GM19239 (cell line): ENCODE results near the gene LDLRAD2.
"Not testable (repeated sequence)": the region's sequence is repeated elsewhere in the genome, so short reads cannot be mapped to it uniquely, and the experiment has no call there.

Source experiments
- DNase-seq: peaks from one replicate; pipeline ENCODE4 v3.0.0; 2011; ENCODE audit warnings: low spot score; ENCODE audit not compliant: insufficient read length
- FAIRE-seq: peaks from 2 replicates; lab custom pipeline; 2011; peaks lifted over from hg19 to GRCh38; lab: Jason Lieb, UNC

Gene LDLRAD2

DNA sequence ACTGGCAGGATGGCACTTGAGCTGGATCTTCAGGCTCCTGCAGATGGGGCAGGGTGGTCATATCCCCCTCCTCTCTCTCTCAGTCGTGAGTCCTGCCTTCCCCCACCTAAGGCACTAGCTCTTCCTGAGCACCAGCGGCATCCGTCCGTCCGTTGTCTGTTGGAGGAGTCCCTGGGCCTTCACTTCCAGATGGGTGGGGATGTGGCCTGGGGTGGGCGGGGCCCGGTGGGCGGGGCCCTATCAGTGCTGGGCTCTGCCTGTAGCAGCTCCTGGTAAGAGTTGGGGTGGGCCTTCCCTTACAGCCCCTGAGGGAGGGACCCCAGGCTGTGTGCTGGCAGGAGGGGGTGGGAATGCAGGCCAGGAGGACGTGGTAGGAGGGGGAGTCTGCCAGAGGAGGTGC, 10.3 kb downstream of the LDLRAD2 start:
- DNase-seq (no peak), FAIRE-seq (no peak)

DNA sequence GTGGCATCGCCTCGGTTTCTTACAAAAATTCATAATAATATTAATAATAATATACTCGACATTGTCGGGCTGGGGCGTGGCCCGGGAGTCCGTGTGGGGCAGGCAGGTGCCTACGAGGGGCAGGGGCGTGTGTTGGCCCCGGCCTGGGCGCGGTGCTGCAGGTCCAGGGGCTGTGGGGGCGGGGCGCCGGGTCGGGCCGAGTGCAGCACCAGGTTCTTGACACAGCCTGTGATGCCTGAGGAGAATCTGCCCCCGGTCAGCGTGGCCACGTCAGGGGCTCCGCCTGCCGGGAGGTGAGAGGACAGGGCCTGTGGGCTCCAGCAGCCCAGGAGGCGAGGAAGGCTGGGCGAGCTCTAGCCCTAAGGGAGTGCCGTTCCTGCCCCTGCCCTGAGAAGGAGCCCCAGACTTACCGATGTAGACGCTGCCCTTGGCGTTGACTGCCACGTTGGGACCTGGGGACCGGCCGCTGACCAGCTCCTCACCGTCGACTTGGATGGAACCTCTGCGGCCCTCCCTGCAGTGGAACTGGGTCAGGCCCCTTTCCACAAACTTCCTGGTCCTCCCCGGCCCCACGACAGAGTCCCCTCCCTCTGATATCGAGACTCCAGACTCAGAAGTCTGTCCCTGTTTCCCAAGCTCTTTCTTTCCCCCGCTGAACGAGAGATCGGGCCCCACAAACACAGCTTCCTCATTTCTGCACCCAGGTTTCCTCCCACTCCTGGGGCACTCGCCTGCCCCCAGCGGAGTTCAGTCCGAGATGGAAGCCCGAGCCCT, 11.3 kb downstream of the LDLRAD2 start:
- FAIRE-seq (no peak), DNase-seq (no peak)

DNA sequence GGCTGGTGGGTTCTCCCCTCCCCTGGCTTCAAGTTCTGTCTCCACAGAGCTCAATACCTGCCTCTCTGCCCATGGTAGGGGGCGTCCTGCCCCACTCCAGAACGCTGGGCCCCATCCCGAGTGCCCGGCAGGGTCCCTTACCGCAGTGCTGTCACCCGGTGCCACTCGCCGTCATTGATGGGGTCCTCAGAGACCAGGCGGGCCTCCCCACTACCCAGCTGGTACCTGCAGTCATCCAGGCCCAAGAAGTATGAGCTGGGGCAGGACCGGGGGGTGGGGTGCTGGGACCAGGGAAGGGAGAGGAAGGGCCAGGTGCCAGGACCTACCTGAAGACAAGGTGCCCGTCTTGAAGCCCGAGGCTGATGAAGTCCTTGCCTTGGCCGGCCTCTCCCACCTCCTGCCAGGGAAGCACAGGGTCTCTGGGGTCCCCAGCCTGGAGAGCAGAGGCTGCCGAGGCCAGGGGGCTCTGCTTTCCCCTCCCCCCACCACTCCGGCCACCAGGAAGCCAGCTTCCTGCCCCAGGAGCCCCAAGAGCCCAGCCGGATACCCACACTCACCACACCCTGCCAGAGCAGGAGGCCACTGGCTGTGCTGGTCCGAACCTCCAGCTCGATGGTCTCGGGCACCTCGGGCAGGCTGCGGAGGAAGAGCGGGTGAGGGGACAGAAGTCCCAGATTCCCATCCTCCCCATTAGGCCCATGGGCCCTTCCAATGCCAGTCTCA, 12.1 kb downstream of the LDLRAD2 start:
- DNase-seq (no peak), FAIRE-seq (no peak)

DNA sequence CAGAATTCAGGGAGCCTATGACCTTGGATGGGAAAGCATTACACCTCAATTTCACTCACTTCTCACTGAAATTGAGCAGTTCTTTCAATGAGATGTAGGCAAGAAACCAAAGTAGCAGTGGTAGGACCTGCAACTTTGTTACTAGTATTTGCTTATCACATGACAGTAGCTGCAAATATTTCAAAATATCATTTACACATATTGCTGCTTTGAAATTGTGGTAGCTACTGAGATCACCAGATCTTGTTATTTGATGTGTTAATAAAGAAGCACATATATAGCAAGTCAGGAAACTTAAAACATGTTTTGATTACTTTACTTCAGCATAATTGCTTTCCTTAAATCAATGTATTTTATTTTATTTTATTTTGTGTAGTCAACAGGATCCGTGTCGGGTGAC, 12.9 kb downstream of the LDLRAD2 start:
- no peak for DNase-seq
- FAIRE-seq = no peak

DNA sequence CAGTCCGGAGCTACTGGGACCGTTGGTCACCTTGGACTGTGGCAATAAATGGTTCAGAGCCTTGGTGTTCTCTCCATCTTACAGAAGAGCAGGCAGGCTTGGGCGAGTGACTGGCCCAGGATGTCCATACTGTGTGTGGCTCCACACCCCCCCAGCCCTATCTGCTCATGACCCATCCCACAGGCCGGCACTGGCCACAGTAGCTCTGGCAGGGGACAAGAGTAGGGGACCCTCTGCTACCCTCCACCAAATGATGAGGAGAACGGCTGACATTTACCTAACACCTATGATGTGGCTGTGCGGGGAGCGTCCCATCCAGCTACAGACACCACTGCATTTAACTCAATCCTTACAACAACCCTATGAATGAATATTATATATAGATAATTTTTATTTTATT, 13.3 kb downstream of the LDLRAD2 start:
- no peak for FAIRE-seq

GRCh38 chr1:21826694-21827093, 14.6 kb downstream of the LDLRAD2 start:
- FAIRE-seq, DNase-seq: not testable (repeated sequence)

More for the DNA sequence above, 13.3 kb downstream of the LDLRAD2 start:
- no peak for DNase-seq

DNA sequence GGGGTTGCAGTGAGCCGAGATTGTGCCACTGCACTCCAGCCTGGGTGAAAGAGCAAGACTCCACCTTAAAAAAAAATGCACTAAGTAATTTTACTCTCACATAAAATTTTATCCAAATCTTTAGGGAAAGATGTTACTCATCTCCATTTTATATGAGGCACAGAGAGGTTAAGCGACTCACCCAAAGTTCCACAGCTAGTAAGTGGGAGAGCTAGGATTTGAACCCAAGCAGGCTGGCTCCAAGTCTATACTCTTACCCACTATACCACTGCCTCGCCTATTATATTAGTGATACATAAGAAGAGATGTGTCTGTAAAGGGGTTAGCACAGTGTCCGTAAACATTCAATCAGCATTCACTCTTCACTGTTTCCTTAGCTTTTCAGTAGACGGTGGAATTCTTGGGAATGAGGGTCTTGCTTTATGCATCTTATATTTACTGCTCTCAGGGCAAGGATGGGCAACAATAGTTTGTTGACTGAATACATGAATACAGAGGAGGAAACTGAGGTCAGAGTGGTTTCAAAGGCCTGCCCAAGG, 15.1 kb downstream of the LDLRAD2 start:
- DNase-seq (no peak), FAIRE-seq (no peak)

GRCh38 chr1:21828075-21828474, 16.0 kb downstream of the LDLRAD2 start:
- no peak for FAIRE-seq
- DNase-seq = no peak

- FAIRE-seq = no peak
- no peak for DNase-seq
Observed at GRCh38 chr1:21828506-21829210, 16.6 kb downstream of the LDLRAD2 start.

DNA sequence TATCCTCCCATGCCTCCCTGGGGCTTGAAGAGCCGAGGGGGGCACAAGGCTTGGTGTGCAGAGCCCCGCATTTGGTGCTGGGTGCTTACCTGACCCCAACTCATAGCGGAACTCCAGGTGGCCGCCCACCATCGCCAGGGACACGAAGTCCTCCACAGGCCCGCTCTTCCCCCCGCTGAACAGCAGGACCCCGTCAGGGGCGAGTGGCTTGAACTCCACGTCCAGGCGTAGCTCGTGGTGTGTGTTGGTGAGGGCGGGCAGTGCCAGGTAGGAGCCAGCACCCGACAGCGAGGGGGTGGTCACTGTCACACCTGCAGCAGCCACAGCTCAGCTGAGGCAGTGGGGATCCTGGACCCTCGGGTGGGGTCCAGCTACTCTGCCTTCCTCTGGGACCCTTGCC, 17.2 kb downstream of the LDLRAD2 start:
- no peak for FAIRE-seq
- no peak for DNase-seq

- DNase-seq (no peak), FAIRE-seq (no peak)
Observed at GRCh38 chr1:21830792-21831453, 18.9 kb downstream of the LDLRAD2 start.

DNA sequence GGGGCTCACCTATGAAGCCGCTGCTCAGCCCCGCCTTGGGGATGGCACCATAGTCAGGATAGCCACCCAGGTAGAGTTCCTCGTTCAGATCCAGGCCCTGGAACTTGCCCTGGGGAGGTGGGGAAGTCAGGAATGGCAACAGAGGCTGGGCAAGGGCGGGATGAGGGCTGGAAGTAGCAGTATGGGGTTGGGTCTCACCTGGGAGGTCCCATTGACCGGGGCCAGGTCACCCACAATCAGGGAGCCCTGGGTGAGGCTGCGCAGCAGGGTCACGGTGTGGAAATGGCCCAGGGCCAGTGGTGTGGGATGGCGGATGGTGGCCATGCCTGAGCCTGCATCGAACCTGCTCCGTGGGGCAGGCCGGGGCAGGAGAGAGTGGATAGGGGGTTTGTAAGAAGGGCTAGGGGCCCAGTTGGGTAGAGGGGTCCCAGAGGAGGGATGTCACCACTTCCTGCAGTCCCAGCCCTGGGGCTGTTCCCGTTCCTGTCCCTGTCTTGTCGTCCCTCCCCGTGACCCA, 19.4 kb downstream of the LDLRAD2 start:
- no peak for FAIRE-seq

DNA sequence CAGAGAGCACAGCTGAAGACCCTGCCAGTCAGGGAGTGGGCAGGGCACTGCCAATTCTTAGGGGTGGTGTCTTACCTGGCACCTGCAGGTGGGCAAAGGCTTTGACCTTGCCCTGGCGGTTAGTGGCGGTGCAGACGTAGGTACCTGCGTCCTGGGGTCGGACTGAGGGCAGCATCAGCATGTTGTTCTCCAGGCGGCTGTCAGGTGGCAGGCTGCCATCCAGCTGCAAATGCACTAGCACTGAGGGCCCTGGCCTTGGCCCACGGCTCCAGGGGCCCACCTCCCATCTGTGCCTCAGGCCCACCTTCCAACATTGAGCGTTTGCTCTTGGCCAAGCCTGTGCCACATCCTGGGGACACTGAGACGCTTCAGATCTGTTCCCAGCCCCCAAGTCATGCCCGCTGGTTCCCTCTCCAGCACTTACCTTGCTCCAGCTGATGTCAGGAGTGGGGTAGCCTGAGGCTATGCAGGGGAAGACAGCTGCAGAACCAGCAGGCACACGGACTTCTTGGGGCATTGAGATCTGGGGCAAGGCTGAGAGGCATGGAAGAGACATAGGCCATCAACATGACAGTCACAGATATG, 21.4 kb downstream of the LDLRAD2 start:
- FAIRE-seq (no peak), DNase-seq (no peak)

More for the DNA sequence above, 19.4 kb downstream of the LDLRAD2 start:
- DNase-seq = no peak

DNA sequence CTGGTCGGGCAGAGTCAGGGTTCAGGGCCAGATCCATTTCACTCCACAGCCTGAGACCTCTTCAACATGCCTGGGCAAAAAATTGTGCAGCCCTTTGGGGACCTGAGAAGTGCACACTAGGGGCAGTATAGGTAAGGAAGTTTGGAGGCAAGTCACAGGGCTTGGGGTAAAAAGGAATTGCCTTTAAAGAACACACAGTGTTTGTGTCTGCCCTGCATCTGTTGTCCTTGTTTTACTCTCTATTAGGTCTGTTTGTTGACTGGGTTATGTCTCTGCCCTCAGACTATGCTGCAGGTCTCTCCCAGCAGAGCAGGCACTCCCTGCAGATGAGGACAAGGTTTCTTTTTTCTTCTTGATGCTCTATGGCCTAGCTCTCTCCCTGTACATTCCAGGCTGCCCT, 22.0 kb downstream of the LDLRAD2 start:
- no peak for DNase-seq
- FAIRE-seq = no peak

DNA sequence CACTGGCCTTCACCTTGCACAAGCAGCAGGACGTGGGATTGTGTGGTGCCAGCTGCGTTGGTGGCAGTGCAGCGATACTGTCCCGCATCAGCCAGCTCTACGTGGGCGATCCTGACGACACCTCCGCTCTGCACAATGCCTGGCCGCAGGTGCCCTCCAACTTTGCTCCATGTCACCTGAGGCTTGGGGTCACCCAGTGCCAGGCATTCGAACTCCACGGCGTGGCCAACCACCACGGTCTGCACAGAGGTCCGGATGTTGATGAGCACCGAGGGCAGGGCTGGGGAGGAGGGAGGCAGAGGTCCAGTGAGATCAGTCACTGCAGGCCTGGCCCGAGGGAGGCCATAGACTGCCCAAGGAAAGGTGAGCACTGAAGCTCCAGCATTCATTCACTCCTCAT, 22.6 kb downstream of the LDLRAD2 start:
- FAIRE-seq = no peak
- no peak for DNase-seq

- no peak for FAIRE-seq
- no peak for DNase-seq
Observed at GRCh38 chr1:21836010-21836409, 23.9 kb downstream of the LDLRAD2 start.

GRCh38 chr1:21836729-21837128, 24.7 kb downstream of the LDLRAD2 start:
- no peak for DNase-seq
- no peak for FAIRE-seq

- FAIRE-seq (no peak), DNase-seq (no peak)
Observed at GRCh38 chr1:21837476-21837875, 25.4 kb downstream of the LDLRAD2 start.

GRCh38 chr1:21838359-21839157, 26.5 kb downstream of the LDLRAD2 start:
- no peak for DNase-seq
- no peak for FAIRE-seq
